ENCODE data around the gene CTDSPL.
"Not testable (repeated sequence)": the region's sequence is repeated elsewhere in the genome, so short reads cannot be mapped to it uniquely, and the experiment has no call there.

The CTDSPL gene

DNA sequence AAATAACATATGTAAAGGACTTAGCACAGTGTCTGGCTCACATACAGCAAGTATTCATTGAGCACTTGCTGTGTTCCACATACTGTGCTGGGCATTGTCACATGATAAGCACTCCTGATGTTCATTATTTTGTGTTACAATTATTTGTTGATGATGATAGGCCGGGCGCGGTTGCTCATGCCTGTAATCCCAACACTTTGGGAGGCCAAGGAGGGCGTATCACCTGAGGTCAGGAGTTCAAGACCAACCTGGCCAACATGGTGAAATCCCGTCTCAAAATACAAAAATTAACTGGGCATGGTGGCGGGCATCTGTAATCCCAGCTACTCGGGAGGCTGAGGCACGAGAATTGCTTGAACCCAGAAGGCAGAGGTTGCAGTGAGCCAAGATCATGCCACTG, 110.4 kb downstream of the CTDSPL start:
- not testable (repeated sequence) for DNase-seq

DNA sequence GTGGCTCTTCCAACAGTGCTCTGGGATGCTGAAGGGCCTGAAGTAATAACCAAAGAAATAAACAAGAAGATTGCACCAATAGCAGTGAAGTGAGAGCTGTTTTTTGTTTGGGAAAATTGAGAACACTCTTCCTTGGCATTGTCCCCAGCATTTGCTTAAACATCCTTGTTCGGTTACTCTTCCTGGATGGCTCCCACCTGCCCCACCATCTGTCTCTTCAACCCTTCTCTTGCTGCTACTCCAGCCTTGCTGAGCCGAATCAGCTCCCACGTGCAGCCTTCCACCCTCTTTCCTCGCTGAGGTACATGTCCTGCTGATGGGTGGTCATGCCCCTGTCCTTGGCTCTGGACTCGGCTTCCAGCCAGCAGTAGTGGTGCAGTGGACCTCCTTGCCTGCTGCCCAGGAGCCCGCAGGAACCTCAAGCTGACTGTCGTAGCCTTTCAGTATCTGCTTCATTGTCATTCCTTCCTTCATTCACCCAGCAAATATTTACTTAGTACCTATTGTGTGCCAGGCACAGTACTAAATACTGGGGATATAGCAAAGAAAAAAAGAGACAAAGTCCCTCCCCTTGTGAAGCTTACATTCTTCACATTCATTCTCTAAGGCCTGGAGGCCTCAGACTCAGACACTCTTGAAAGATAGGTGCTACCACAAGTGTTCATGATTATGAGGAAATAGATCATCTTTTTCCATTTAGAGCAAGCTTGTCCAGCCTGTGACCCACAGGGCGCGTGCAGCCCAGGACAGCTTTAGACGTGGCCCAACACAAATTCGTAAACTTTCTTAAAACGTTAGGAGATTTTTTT, 111.8 kb downstream of the CTDSPL start:
- DNase-seq, result no peak

DNA sequence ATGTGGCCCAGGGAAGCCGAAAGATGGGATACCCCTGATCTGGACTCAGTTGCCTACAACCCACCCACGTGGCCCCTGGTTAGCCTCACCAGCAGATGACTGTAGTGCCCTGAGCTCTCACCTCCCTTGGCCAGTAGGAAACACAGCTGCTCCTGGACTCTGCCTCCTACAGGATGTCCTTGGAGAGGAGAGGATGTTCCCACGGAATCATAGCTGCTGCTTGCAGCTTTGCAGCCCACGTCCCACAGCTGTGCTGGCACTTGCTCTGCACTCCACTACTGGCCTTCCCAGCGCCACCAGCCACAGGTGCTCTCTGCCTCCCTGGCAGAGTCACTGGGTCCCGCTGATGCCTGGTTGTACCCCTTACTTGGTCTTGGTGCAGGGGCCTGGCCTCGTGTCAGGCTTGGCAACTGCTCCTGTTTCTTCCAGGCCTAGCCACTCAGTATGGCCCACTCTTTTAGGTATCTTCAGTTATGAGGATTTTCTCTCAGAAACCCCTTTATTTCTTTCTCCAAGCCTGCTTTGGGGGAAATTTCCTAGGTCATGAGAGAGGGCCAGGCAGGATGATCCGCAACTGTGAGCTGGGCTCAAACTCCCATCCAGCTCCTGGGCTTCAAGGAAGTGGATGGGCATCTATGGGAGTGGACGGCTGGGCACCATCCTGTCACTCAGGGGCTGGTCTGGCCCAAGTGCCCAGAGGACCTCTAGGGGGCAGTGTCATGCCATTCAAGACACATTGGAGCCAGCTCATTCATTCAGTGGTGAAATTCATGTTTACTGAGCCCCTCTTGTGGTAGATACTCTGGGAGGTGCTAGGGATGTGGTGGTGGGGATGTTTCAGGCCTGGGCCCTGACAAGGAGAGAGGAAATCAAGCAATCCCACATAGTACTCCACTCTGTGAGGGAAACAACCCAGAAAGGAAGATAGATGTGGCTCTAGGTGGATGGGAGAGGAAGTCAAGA, 112.7 kb downstream of the CTDSPL start:
- DNase-seq, result peak; percentile 54

DNA sequence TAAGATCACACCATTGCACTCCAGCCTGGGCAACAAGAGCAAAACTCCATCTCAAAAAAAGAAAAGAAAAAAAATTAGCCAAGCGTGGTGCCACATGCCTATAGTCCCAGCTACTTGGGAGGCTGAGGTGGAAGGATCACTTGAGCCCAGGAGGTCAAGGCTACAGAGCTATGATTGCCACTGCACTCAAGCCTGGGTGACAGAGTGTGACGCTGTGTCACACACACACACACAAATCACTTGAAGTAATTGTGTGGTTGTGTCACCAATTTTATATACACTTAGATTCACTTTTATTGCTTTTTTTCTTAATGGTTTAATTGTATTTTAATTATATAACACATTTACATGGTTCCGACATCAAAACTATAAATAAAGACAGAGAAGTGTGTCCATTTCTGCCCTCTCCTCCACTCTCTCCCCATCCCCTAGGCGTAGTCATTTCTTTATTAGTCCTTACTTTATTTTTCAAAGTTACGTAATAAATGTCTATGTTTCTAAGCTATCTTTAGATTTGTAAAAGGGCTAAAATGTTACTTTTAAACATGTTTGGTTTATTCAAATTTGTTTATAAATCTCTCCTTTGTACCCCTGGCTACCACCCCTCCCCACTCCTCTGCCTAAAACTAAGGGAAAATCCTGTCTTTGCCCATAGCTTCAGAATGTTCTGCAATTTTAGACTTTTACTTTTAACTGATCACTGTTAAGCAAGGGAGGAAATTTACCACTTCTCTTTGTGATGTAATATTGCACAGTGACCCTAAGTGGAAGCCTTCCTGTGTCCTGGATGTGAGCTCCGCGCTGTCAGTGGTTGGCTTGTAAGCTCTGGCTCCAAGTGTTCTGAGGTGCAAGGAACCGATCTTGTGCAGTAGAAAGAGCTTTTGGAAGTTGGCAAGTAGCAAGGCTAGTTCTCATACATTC, 118.1 kb downstream of the CTDSPL start:
- no peak for DNase-seq

- no peak for DNase-seq
Measured at GRCh38 chr3:37980462-37981347, 119.0 kb downstream of the CTDSPL start.

DNA sequence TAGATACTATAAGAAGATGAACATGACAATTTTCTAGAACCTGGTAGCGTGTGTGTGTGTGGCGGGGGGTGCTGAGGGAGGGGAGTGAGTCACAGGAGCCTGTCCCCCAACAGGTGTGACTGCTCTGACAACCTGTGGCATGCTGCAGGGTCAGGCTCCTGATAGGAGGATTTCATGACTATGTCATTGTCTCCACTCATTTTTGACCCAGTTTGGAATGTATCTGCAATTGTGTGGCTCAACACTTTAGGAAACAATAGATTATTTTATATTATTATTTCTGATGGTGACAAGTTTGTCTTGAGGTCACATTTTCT, 119.6 kb downstream of the CTDSPL start:
- no peak for DNase-seq

- DNase-seq, result no peak
Measured at GRCh38 chr3:37982331-37982730, 120.7 kb downstream of the CTDSPL start.

DNA sequence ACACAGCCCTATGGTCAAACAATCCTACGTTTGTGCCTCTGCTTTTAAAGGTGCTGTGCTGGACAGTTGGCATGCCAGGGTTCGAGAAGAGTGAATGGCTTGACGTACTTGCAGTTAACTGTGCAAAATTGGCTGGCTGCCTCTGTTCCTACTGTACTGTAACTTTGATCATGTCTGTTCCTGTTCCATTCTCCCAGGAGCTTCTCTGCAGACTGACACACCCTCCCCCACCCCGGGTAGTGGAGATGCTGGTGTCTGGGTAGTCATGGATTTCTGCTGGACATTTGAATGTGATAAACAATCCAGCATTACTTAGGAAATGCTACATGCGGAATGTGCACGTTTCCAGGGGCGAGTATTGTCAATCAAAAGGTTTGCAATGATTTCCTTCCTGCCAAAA, 122.4 kb downstream of the CTDSPL start:
- no peak for DNase-seq

- no peak for DNase-seq
Measured at GRCh38 chr3:37984596-37984995, 122.9 kb downstream of the CTDSPL start.

DNA sequence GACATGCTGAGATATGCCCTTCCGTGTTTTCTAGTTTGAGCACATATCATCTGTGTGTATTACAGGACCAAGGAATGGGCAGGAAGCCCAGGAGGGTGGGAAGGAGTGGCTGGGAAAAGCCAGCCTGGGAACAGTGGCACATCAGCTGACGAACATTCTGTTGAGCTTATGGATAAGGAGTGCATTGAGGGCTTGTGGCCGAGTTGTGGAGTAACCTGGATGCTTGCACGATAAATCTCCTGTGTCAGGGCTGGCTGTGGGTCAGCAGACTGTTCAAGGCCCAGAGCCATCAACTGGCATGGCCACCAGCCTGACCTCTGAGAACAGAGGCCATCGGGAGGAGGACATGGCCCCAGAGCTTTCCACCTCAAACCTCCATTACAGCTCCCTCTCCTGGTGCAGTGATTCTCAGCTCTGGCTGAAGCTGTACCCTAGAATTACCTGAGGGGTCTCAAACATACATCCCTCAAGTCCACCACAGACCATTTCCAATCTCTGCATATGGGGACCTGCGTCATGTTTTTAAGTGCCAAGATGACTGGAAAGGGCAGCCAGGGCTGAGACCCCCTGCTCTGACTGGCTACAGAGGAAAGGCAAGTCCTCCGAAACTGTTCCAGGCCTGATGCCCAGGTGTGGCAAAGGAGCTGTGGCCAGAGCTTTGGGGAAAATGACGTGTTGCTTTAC, 124.1 kb downstream of the CTDSPL start:
- no peak for DNase-seq

GRCh38 chr3:37986479-37987314, 125.0 kb downstream of the CTDSPL start:
- DNase-seq, result no peak

- no peak for DNase-seq
Measured at GRCh38 chr3:37987315-37987697, 125.6 kb downstream of the CTDSPL start.

- no peak for DNase-seq
Measured at GRCh38 chr3:37987751-37988179, 126.1 kb downstream of the CTDSPL start.

GRCh38 chr3:37988376-37988775, 126.7 kb downstream of the CTDSPL start:
- DNase-seq, result not testable (repeated sequence)

DNA sequence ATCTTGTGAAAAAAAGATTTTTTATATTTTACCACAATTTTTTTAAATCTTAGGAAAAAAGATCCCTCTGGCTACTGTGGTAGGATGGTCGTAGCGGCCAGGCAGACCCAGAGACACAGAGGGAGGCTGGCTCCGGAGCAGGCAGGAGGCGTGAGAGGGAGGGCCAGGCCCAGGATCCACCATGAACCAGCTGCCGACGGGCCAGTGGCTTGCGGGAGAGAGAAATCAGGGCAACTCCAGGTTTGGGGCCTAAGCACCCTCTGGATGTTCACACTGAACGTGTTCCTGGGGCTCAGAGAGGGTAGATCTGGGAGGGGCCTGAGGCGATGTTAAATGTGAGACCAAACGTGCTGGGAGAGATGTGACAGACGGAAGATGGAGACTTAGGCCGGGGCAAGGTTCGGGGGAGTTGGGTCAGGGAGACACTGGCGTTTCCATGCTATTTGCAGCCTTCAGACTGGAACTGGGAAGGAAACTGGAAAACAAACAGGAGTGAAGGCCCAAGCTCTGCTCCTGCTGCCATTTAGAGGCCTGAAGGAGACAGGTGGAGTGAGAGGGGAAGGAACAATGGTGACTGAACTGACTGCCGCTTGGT, 127.3 kb downstream of the CTDSPL start:
- DNase-seq, result no peak

- DNase-seq, result no peak
Measured at GRCh38 chr3:37989821-37990480, 128.3 kb downstream of the CTDSPL start.

- no peak for DNase-seq
Measured at GRCh38 chr3:37990527-37990926, 128.8 kb downstream of the CTDSPL start, which contains the start of gene VILL. TSS of gene VILL (plus strand) at chr3:37990786. CDS start at chr3:37993673, 2,887 bp downstream.

DNA sequence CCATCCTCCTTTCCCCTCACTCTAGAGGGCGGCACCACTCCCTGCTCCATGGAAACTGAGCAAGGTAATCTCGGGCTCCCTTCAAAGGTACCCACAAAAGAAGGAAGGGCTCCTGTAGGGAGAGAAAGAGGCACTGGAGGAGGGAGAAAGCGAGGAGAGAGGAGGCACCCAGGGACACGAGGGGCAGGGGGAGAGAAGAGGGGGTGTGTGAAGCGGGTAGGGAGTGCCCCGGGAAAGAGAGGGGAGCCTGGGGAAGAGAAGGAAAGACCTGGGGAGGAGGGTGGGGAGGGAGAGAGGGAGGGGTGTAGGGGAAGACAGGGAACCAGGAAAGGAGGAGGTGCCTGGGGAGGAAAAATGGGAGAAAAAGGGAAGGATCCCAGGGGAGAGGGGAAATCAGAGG, 129.4 kb downstream of the CTDSPL start:
- DNase-seq, result no peak

DNA sequence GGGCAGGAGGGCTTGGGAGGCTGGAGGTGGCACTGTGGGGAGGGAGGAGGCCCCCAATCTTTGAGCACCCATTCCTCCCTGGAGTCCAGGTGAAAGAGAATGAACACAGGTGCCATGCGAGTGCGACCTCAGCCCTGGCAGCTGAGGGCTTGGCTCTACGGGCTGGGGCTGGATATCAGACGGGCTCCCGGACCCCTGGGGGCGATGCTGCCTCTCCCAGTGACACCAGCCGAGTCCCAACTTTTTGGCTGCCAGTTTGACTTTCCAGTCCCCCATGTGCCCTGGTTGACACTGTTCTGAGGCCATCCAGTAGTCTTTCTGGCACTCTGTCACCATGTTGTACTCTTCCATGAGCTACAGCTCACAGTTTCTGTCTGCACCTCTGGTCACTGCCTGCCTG, 130.1 kb downstream of the CTDSPL start:
- no peak for DNase-seq
